ENCODE results near the gene BMPER. TPM values are rescaled to one million over a fixed set of nuclear protein-coding genes. Genes with fewer than 3 reads are reported as not detected.

The BMPER gene
- total and polyA plus RNA-seq, 8 donors, result 7.4 to 47.7 (median 39.6) TPM

DNA sequence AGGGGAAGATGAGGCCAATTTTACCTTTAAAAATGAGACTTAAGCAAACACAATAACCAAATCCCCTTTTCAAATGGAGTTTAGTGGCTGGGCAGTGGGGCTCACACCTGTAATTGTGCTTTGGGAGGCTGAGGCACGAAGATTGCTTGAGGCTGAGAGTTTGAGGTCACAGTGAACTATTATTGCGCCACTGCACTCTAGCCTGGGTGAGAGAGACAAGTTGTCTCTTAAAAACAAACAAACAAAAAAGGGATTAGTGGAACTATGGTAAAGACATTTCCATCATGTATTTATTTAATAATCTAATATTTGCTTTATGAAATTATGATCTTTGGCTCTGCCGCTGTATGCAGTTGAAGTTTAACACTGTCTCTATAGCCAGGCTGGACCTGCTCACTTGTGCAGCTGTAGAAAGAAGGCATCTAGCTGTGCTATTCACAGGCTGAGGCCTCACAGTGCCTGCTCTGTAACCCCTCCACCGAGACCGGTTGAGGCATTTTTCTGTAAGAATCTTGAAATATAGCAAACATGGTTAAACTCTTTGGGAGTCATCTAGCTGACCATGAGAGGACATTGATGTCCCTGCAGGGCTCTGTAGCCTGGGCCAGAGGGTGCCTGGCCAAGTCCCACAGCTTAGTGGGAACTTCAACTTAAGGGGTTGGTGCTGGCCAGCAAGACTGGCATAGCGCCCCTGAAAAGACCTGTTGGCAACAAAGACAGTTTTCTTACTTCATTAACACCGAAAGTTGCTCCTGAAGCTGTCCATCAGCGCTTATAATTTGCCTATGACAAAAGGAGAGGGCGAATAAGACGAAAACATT is 131.8 kb downstream of the BMPER start:
- ATAC-seq (no peak), DNase-seq (no peak)
- intact Hi-C loops (cut with DNase I), result no loop called here
- Histone ChIP-seq H3K27ac (no peak overlapping the region), H3K9me3 (no peaks in the 10 kb centered on the region), H3K36me3 (no peaks in the 10 kb centered on the region), H3K4me1 (peaks cover 0 to 14% of the 10 kb centered on the region in 2 donors), H3K27me3 (no peaks in the 10 kb centered on the region), H3K4me3 (no peak overlapping the region)
- TF ChIP-seq, protein P1, sequence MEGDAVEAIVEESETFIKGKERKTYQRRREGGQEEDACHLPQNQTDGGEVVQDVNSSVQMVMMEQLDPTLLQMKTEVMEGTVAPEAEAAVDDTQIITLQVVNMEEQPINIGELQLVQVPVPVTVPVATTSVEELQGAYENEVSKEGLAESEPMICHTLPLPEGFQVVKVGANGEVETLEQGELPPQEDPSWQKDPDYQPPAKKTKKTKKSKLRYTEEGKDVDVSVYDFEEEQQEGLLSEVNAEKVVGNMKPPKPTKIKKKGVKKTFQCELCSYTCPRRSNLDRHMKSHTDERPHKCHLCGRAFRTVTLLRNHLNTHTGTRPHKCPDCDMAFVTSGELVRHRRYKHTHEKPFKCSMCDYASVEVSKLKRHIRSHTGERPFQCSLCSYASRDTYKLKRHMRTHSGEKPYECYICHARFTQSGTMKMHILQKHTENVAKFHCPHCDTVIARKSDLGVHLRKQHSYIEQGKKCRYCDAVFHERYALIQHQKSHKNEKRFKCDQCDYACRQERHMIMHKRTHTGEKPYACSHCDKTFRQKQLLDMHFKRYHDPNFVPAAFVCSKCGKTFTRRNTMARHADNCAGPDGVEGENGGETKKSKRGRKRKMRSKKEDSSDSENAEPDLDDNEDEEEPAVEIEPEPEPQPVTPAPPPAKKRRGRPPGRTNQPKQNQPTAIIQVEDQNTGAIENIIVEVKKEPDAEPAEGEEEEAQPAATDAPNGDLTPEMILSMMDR (IDR thresholded peaks at IDR 0.05), result no peak

DNA sequence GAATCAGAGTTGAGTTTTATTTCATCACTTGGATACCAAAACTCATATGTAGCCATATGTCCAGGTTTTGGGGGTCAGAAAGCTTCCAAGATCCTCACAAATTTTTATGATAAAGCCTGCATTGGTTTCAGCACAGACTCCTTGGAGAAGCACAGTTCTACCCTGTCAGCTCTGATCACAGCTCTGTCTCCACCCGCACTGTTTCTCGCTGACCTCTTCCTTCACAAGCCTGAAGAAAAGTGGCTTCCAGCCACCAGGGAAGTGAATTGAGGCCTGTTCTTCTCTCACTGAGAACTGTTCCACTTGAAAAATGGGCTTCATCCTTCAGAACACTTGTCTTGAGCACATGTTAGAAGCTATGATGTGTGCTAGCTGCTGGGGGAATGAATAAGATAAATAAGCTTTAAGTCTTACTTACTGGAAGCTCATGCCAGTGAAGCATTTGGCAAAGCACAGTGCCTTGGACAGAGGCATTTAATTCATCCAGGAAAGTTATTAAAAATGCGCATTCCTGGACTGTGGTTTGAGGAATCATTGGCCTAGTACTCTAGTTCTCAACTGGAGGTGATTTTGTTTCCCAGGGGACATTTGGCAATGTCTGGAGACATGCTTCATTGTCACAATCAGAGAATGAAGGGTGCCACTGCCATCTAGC is 133.6 kb downstream of the BMPER start:
- intact Hi-C loops (cut with DNase I), result no loop called here
- Histone ChIP-seq H3K27ac (no peak overlapping the region), H3K27me3 (no peaks in the 10 kb centered on the region), H3K36me3 (no peaks in the 10 kb centered on the region), H3K9me3 (no peaks in the 10 kb centered on the region), H3K4me3 (no peak overlapping the region), H3K4me1 (peaks cover 0 to 14% of the 10 kb centered on the region in 2 donors)
- ATAC-seq (peak; percentile 55), DNase-seq (no peak)
- TF ChIP-seq, protein P1 (IDR thresholded peaks at IDR 0.05), result no peak

DNA sequence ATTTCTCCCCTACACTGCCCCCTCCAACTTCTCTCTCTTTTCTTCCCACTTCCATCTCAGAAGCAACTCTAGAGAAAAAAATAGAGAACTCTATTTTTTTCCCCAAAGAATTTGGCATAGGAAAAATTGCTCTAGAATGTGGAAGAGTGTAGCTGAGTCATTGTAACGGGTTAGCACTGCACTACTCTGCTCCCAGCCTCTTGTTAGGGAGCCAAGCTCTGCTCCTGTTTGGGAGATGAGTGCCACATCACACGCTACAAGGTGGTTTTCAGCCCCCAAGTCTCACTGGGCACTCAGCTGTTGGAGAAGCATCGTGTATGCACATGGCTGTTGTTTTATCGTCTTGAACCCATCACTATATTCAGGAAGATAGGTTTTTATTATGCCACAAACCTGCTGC is 136.4 kb downstream of the BMPER start:
- Histone ChIP-seq H3K36me3 (no peaks in the 10 kb centered on the region), H3K4me3 (no peak overlapping the region), H3K9me3 (no peaks in the 10 kb centered on the region), H3K27me3 (no peaks in the 10 kb centered on the region), H3K27ac (no peak overlapping the region), H3K4me1 (peaks cover 0 to 6% of the 10 kb centered on the region in 2 donors)
- TF ChIP-seq, protein P1 (IDR thresholded peaks at IDR 0.05), result no peak
- DNase-seq (no peak), ATAC-seq (no peak)
- intact Hi-C loops (cut with DNase I), result no loop called here

DNA sequence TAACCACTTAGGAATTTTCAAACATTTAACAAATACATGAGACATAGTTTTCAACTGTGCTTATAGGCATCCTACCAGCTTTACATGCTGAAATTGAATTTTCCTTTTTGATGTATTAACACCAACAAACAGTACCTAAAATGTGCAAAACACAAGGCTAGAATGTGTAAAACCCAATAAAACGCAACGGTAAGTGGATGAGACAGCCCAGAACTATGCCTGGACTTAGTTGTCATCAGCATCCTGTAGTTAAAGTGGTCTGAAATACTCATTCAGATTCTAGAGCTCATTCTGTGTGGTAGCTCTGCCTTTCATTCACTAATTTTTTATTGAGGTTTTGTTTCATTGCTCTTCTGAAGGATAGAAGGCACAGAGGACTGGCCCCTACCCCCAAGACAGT is 137.1 kb downstream of the BMPER start:
- no peaks in the 10 kb centered on the region for H3K36me3 ChIP-seq
- ATAC-seq, result no peak
- no peaks in the 10 kb centered on the region for H3K9me3 ChIP-seq
- TF ChIP-seq, protein P1 (IDR thresholded peaks at IDR 0.05), result no peak
- H3K27me3 ChIP-seq, result no peaks in the 10 kb centered on the region
- no peak for DNase-seq
- H3K4me1 ChIP-seq, result peaks cover 0 to 6% of the 10 kb centered on the region in 2 donors
- H3K4me3 ChIP-seq, result no peak overlapping the region
- no peak overlapping the region for H3K27ac ChIP-seq
- intact Hi-C loops (cut with DNase I), result no loop called here

Data from left lung (tissue), 10 donors.